GM12892 (cell line): ENCODE results near the gene PRDM11.

Experiments used
- POLR2A ChIP-seq: IDR thresholded peaks from 2 replicates; pipeline ENCODE4 v1.6.1; 2011; ENCODE audit warnings: low read depth, low read length, control low read depth
- POLR2AphosphoS5 ChIP-seq: IDR thresholded peaks from 2 replicates; pipeline ENCODE4 v1.6.1; 2011; ENCODE audit warnings: low read depth, low read length, control low read depth

GRCh38 chr11:45215098-45215865 lies 68.8 kb downstream of the PRDM11 start:
- TF ChIP-seq POLR2A: no peak
- no peak for TF ChIP-seq POLR2AphosphoS5
